ENCODE results near the gene CES5A. TPM values are rescaled to one million over a fixed set of nuclear protein-coding genes. Genes with fewer than 3 reads are reported as not detected.
"Not testable (repeated sequence)": the region's sequence is repeated elsewhere in the genome, so short reads cannot be mapped to it uniquely, and the experiment has no call there.

The CES5A gene
- total RNA-seq, 1 experiment from 2014 or later = not detected

DNA sequence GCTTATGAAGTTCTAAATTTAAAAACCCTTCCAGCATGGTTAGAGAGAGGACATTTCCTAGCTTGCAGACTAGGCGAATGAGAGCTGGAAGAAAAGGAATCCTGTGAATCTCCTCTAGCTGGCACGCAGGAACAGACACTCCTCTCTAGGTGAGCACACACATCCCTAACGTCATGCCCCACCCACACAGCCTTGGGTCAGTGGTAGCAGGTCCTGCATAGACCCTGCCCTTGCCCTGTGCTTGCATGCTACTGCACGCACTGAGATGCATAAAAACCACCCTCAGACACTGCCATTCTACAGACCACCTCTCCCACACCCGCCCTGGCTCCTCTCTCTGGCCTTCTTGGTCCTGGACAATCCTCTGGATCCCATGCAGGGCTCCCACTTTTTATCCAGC lies 65.8 kb downstream of the CES5A start:
- Histone ChIP-seq H3K27me3 (ENCODE audit: control insufficient read depth, insufficient read depth, low read length) (no peaks in the 10 kb centered on the region; the same call in 1 of the 2 replicates), H3K36me3 (replicated peaks; ENCODE audit: control insufficient read depth, insufficient read depth, low read length) (no peaks in the 10 kb centered on the region), H3K4me3 (ENCODE audit: insufficient read depth, low read depth, low read length) (no peak overlapping the region)
- DNase-seq = peak; percentile 47

DNA sequence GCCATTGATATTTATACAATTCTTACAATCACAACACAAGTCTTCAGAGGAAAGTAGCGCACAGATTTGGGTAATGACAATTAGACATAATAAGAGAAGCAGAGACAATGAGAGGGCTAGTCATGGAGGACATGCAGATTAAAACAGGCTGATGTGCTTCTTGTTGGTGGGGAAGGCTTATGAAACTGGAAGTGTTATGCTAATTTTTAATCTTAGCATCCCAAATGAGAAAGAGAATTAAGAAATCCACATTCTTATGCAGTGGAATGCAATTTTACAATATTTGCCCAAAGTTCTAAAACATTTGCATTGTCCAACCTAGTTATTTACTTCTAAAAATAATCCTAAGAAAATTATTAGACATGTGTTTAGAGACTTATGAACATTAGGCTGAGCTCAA lies 66.9 kb downstream of the CES5A start:
- not testable (repeated sequence) for DNase-seq; H3K36me3 ChIP-seq (replicated peaks; ENCODE audit: control insufficient read depth, insufficient read depth, low read length); H3K4me3 ChIP-seq (ENCODE audit: insufficient read depth, low read depth, low read length); H3K27me3 ChIP-seq (ENCODE audit: control insufficient read depth, insufficient read depth, low read length)

DNA sequence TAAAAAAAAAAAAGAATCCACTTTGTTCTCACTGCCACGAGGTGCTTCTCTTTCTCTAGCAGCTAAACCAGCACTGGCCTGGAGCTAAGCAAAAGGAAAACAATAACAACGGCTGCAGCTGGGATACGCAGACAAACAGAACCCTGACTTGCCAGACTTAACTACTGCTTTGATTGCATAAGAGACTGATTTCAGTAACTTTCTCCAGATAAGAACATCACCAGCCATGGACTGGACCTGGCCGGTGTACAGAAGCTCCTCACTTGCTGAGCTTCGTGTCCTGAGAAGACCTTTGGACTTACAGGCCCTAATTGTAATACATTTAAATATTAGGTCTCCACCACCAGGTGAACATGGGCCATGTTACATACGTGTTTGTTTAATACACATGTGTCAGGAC lies 70.1 kb downstream of the CES5A start:
- not testable (repeated sequence) for H3K4me3 ChIP-seq (ENCODE audit: insufficient read depth, low read depth, low read length); DNase-seq; H3K27me3 ChIP-seq (ENCODE audit: control insufficient read depth, insufficient read depth, low read length); H3K36me3 ChIP-seq (replicated peaks; ENCODE audit: control insufficient read depth, insufficient read depth, low read length)

DNA sequence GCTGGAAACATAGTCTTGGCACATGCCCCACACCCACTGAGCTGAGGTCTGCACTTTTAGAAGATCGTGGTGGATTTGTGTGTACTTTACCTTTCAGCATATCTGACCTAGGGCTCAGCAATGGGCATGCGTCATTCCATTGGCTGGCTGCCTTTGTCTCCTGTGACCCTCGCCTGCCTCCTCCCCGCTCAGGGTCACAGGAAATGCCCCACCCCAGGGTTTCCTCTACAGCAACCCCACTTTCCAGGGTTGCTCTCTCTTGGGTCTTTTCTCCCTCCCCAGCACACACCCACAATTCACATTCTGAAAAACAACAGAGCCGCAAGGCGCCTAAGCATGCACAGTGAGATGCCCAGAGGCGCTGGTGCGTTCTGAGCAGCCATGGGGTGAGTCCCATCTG lies 71.5 kb downstream of the CES5A start:
- DNase-seq; H3K27me3 ChIP-seq (ENCODE audit: control insufficient read depth, insufficient read depth, low read length); H3K36me3 ChIP-seq (replicated peaks; ENCODE audit: control insufficient read depth, insufficient read depth, low read length); H3K4me3 ChIP-seq (ENCODE audit: insufficient read depth, low read depth, low read length): not testable (repeated sequence)

Other genes starting within 250 kb of the CES5A start
- 0.18 and 0.21 TPM in 2 replicates for gene SLC6A2, start 219.4 kb downstream of the CES5A start, total RNA-seq (2014; rRNA removed; shearing (Covaris generic))
- 0.44 TPM in 1 of 2 replicates, not detected in the other for gene CES1, start 42.3 kb downstream of the CES5A start, total RNA-seq (2014; rRNA removed; shearing (Covaris generic))

All from H7 (cell line).